ENCODE results near the gene SIRT6. TPM values are rescaled to one million over a fixed set of nuclear protein-coding genes. Genes with fewer than 3 reads are reported as not detected.
"Not testable (repeated sequence)": the region's sequence is repeated elsewhere in the genome, so short reads cannot be mapped to it uniquely, and the experiment has no call there.

Gene SIRT6
- total and polyA plus RNA-seq, 10 of the 15 experiments (the other 5 are each of a cell fraction or from before 2014, with no cell fraction given): 1.3 to 49.6 (median 24.2) TPM

- Histone ChIP-seq H3K4me1 (ENCODE audit: control insufficient read depth, insufficient read depth, low read length) (peaks cover 24% of the 10 kb centered on the region), H3K9ac (ENCODE audit: control insufficient read depth, insufficient read depth, low read length) (peak overlapping the region; percentile 95), H3K4me2 (ENCODE audit: control insufficient read depth, insufficient read depth) (peak overlapping the region; percentile 75), H3K4me3 (peak overlapping the region; percentile 93), H3K27ac (ENCODE audit: control insufficient read depth, insufficient read depth) (peak overlapping the region; percentile 99), H3K79me2 (ENCODE audit: control insufficient read depth, insufficient read depth, low read length) (peaks cover 56% of the 10 kb centered on the region)
- H3K9me3 ChIP-seq (replicated peaks; ENCODE audit: control insufficient read depth, insufficient read depth, low read length); in situ Hi-C loops (cut with MboI); H4K20me1 ChIP-seq (ENCODE audit: control insufficient read depth, insufficient read depth); DNase-seq (ENCODE audit: low read depth, low spot score); H3K27me3 ChIP-seq (replicated peaks in 1 of 2; ENCODE audit: control insufficient read depth in 2 of 2, insufficient read depth in 2 of 2, low read length in 1 of 2); ATAC-seq; BruUV-seq (replicated peaks); intact Hi-C loops (cut with micrococcal nuclease; ENCODE audit: unreplicated experiment); FAIRE-seq; H3K36me3 ChIP-seq (ENCODE audit: control insufficient read depth in 2 of 2, insufficient read depth in 2 of 2, low read length in 1 of 2); H2AFZ ChIP-seq (ENCODE audit: control insufficient read depth, low read depth, low read length): not testable (repeated sequence)
- ChIA-PET RAD21 (ENCODE audit: unreplicated experiment) (interaction anchor here (0.7 to 2.3 kb wide), 10 partner anchors 11 to 467 kb away, joined by 3 to 10 read pairs (median 4); partner anchors contain the start of genes MPND and MRPL54), POLR2A (interaction anchor here (0.5 to 6.0 kb wide), 11 partner anchors 12 to 776 kb away, joined by 3 to 45 read pairs (median 6); partner anchors contain the start of gene CHAF1A), SMC1A (ENCODE audit: uncharacterized antibody, unreplicated experiment) (interaction anchor here (1.4 to 2.3 kb wide), 5 partner anchors 11 to 243 kb away, joined by 4 to 10 read pairs (median 5); partner anchors contain the start of gene YJU2), CTCF (interaction anchor here (0.6 to 2.6 kb wide), 7 partner anchors 12 to 145 kb away, joined by 3 to 19 read pairs (median 3); no protein-coding TSS in a partner anchor)
- TF ChIP-seq YY1 (IDR thresholded peaks at IDR 0.05; ENCODE audit: low read depth, low read length) (0 out of 2 replicates have a peak, but pooled peaks have one; percentile 13), BHLHE40 (IDR thresholded peaks at IDR 0.05; ENCODE audit: borderline replicate concordance in 1 of 2, low read depth in 2 of 2, low read length in 1 of 2) (peak; percentile 16 to 82; a peak in 2 of 4 replicates), SMARCA5 (IDR thresholded peaks at IDR 0.05) (peak; percentile 10; the same call in 1 of the 2 replicates), ZBED1 (IDR thresholded peaks at IDR 0.05; ENCODE audit: borderline replicate concordance) (0 out of 2 replicates have a peak, but pooled peaks have one; percentile 39)
- 7% methylated on average over 6 of the region's 6 CpGs for WGBS (ENCODE audit: insufficient coverage, insufficient replicate concordance, low lambda C conversion rate, missing lambda C conversion rate)
Observed at GRCh38 chr19:4230237-4230636, 47.9 kb upstream of the SIRT6 start.
